HCT116 (cell line): ENCODE results near the gene HSPA12A. TPM values are rescaled to one million over a fixed set of nuclear protein-coding genes. Genes with fewer than 3 reads are reported as not detected.

Experiments
- ATAC-seq: fragments of 200-7000 bp; cut with Tn5 transposase; 2 replicates; pipeline ENCODE4 v1.9.1; 2020; ENCODE audit warnings: mild to moderate bottlenecking, moderate library complexity
- BruUV-seq: library from RNA; stranded (reverse); fragments of 400-500 nt; replicated peaks from 2 replicates; lab custom pipeline; 2021; lab: Mats Ljungman, UMichigan
- CTCF ChIA-PET: fragments of 300-600 bp; sonication (Branson Sonifier 250); formaldehyde crosslinking; loops from one replicate; lab custom pipeline; 2021; ENCODE audit warnings: antibody characterized with exemption; lab: Charles Lee
- POLR2A ChIA-PET: fragments of 300-600, 350-600 bp; sonication (Branson Sonifier 250); formaldehyde crosslinking; loops from one replicate; lab custom pipeline; 2021; ENCODE audit warnings: antibody characterized with exemption; lab: Charles Lee
- RAD21 ChIA-PET, 2 experiments: fragments of 300-600 bp; sonication (Branson Sonifier 250); formaldehyde crosslinking; loops; one replicate each; lab custom pipeline; 2023; ENCODE audit warnings: low total read pairs in 2 of 2; ENCODE audit not compliant: uncharacterized antibody in 2 of 2, unreplicated experiment in 2 of 2, low non-redundant PET in 1 of 2; lab: Charles Lee
- DNase-seq: peaks from one replicate; pipeline ENCODE4 v3.0.0-alpha.2; 2010; ENCODE audit warnings: low read depth, low spot score
- H2AFZ ChIP-seq: fragments of 200-600 bp; shearing (Covaris generic), sonication (generic); 2 replicates; pipeline ENCODE4 v1.6.1; 2017; ENCODE audit warnings: low read depth, mixed run types, mixed read lengths, antibody characterized with exemption, low read length; ENCODE audit not compliant: poor library complexity, severe bottlenecking
- H3K27ac ChIP-seq: 2 replicates; pipeline ENCODE4 v1.5.1; 2012; ENCODE audit warnings: low read depth, low read length
- H3K27me3 ChIP-seq: fragments of 200-600 bp; sonication (generic); 2 replicates; pipeline ENCODE4 v1.6.1; 2016; ENCODE audit warnings: mixed run types, low read length, mixed read lengths; ENCODE audit not compliant: insufficient read depth
- H3K36me3 ChIP-seq, 2 experiments: fragments of 200-500 bp in 1 of 2; fragments of 200-600 bp in 1 of 2; sonication (Bioruptor generic) in 1 of 2; sonication (generic) in 1 of 2; 2 replicates each; pipeline versions ENCODE4 v1.5.1 to v1.6.1; 2014 to 2016; ENCODE audit warnings: low read length in 2 of 2, inconsistent platforms in 1 of 2, mixed read lengths in 1 of 2, mixed run types in 1 of 2; ENCODE audit not compliant: insufficient read depth in 2 of 2, control insufficient read depth in 1 of 2
- H3K4me1 ChIP-seq, 2 experiments: fragments of 200-600 bp in 1 of 2; sonication (generic) in 1 of 2; 2 replicates each; pipeline versions ENCODE4 v1.5.1 to v1.6.1; 2012 to 2017; ENCODE audit warnings: low read length in 2 of 2, inconsistent platforms in 1 of 2, mild to moderate bottlenecking in 1 of 2, mixed read lengths in 1 of 2, mixed run types in 1 of 2, moderate library complexity in 1 of 2; ENCODE audit not compliant: insufficient read depth in 2 of 2, control insufficient read depth in 1 of 2
- H3K4me2 ChIP-seq: fragments of 200-600 bp; sonication (generic); 2 replicates; pipeline ENCODE4 v1.6.1; 2017; ENCODE audit warnings: mixed run types, low read length, mixed read lengths
- H3K4me3 ChIP-seq, 2 experiments: fragments of 200-600 bp in 1 of 2; sonication (generic) in 1 of 2; replicated peaks in 1 of 2; 2 replicates each; pipeline ENCODE4 v1.5.1; 2011 to 2016; ENCODE audit warnings: low read length in 2 of 2, control low read depth in 1 of 2, low read depth in 1 of 2, mild to moderate bottlenecking in 1 of 2, mixed read lengths in 1 of 2, mixed run types in 1 of 2
- H3K79me2 ChIP-seq: fragments of 200-600 bp; sonication (generic); 2 replicates; pipeline ENCODE4 v1.6.1; 2017; ENCODE audit warnings: mild to moderate bottlenecking, mixed run types, low read length, moderate library complexity, mixed read lengths; ENCODE audit not compliant: insufficient read depth
- H3K9ac ChIP-seq: fragments of 200-600 bp; sonication (generic); 2 replicates; pipeline ENCODE4 v1.6.1; 2016; ENCODE audit warnings: low read length, mixed read lengths
- H3K9me2 ChIP-seq: fragments of 200-600 bp; sonication (generic), shearing (Covaris generic); 2 replicates; pipeline ENCODE4 v1.6.1; 2017; ENCODE audit warnings: mixed run types, mild to moderate bottlenecking, moderate library complexity; ENCODE audit not compliant: insufficient read depth
- H3K9me3 ChIP-seq, 2 experiments: fragments of 200-500 bp in 1 of 2; fragments of 200-600 bp in 1 of 2; sonication (Bioruptor generic) in 1 of 2; sonication (generic) in 1 of 2; 2 replicates each; pipeline ENCODE4 v1.6.1; 2014 to 2017; ENCODE audit warnings: low read length in 2 of 2, mixed read lengths in 2 of 2, inconsistent platforms in 1 of 2, low read depth in 1 of 2, mild to moderate bottlenecking in 1 of 2, mixed run types in 1 of 2, moderate library complexity in 1 of 2; ENCODE audit not compliant: control insufficient read depth in 1 of 2, insufficient read depth in 1 of 2
- H4K20me1 ChIP-seq: fragments of 200-600 bp; sonication (generic), shearing (Covaris generic); 2 replicates; pipeline ENCODE4 v1.6.1; 2017; ENCODE audit warnings: mixed run types, mild to moderate bottlenecking, moderate library complexity; ENCODE audit not compliant: insufficient read depth
- CBX3 ChIP-seq: IDR thresholded peaks from 2 replicates; pipeline ENCODE4 v1.6.1; 2012; ENCODE audit warnings: low read depth
- CEBPB ChIP-seq: IDR thresholded peaks from 2 replicates; pipeline ENCODE4 v1.6.1; 2012; ENCODE audit warnings: low read depth
- EGR1 ChIP-seq: IDR thresholded peaks from 2 replicates; pipeline ENCODE4 v1.6.1; 2012; ENCODE audit warnings: low read depth
- EZH2 ChIP-seq: fragments of 200-600 bp; sonication (generic); IDR thresholded peaks from 2 replicates; pipeline ENCODE4 v1.6.1; 2017; ENCODE audit warnings: antibody characterized with exemption, mixed run types
- EZH2phosphoT487 ChIP-seq: fragments of 200-600 bp; IDR thresholded peaks from 2 replicates; pipeline ENCODE4 v1.6.1; 2018; ENCODE audit warnings: antibody characterized with exemption, borderline replicate concordance
- FOSL1 ChIP-seq: IDR thresholded peaks from 2 replicates; pipeline ENCODE4 v1.6.1; 2012; ENCODE audit warnings: low read depth
- POLR2AphosphoS5 ChIP-seq: IDR thresholded peaks from 2 replicates; pipeline ENCODE4 v1.6.1; 2011; ENCODE audit warnings: mild to moderate bottlenecking, low read depth, low read length, moderate library complexity
- SIN3A ChIP-seq: IDR thresholded peaks from 2 replicates; pipeline ENCODE4 v1.6.1; 2012; ENCODE audit warnings: low read depth
- SP1 ChIP-seq: IDR thresholded peaks from 2 replicates; pipeline ENCODE4 v1.6.1; 2012; ENCODE audit warnings: low read depth
- TCF7L2 ChIP-seq: IDR thresholded peaks from 2 replicates; pipeline ENCODE4 v1.7.0; 2011; ENCODE audit warnings: borderline replicate concordance, inconsistent platforms; ENCODE audit not compliant: insufficient read depth, insufficient read length; ENCODE audit errors: extremely low read depth
- ZNF274 ChIP-seq: fragments of 200-500 bp; sonication (Bioruptor generic); IDR thresholded peaks from 2 replicates; pipeline ENCODE4 v1.6.1; 2014; ENCODE audit warnings: mild to moderate bottlenecking, low read depth, low read length, inconsistent platforms
- intact Hi-C: fragments of 100-400 bp; cut with micrococcal nuclease; formaldehyde crosslinking; loops from 2 replicates; pipeline ENCODE4 v1.10.0; 2022
- total RNA-seq: library from RNA; stranded (reverse); gene quantifications from one replicate; pipeline ENCODE4 v1.2.1, GENCODE V29; 2021; ENCODE audit not compliant: unreplicated experiment

The HSPA12A gene
- total RNA-seq, 1 experiment from 2014 or later: 19.8 TPM

- H3K9ac ChIP-seq: no peak overlapping the region
- H3K4me2 ChIP-seq: no peak overlapping the region
- RAD21 ChIA-PET: interaction anchor here (0.9 to 1.0 kb wide), 2 partner anchors 13 to 84 kb away, joined by 3 read pairs; no protein-coding TSS in a partner anchor
- 0 out of 4 replicates have a peak, but pooled peaks cover 0 to 5% of the 10 kb centered on the region in 2 experiments for H3K4me1 ChIP-seq
- no peaks in the 10 kb centered on the region for H3K9me2 ChIP-seq
- H3K9me3 ChIP-seq: no peaks in the 10 kb centered on the region
- no peak overlapping the region for H2AFZ ChIP-seq
- TF ChIP-seq ZNF274 (no peak), EZH2phosphoT487 (no peak), POLR2AphosphoS5 (no peak), SP1 (no peak), TCF7L2 (no peak), FOSL1 (no peak), SIN3A (no peak), EGR1 (no peak), EZH2 (no peak), CEBPB (no peak), CBX3 (no peak)
- no peak overlapping the region for H3K27ac ChIP-seq
- ATAC-seq (no peak), DNase-seq (no peak)
- no peak overlapping the region for H3K4me3 ChIP-seq
- no peaks in the 10 kb centered on the region for H4K20me1 ChIP-seq
- H3K27me3 ChIP-seq: peaks cover 9% of the 10 kb centered on the region; the same call in 1 of the 2 replicates
- no peaks in the 10 kb centered on the region for H3K36me3 ChIP-seq
- no peaks in the 10 kb centered on the region for H3K79me2 ChIP-seq
- BruUV-seq: no TSS peak
- CTCF ChIA-PET: interaction anchor here (1.0 to 1.6 kb wide), 5 partner anchors 20 to 139 kb away, joined by 3 to 6 read pairs (median 4); partner anchors contain the start of gene HSPA12A
- POLR2A ChIA-PET: no interaction called here
- intact Hi-C loops: no loop called here
Observed at GRCh38 chr10:116766241-116766827, 24.0 kb upstream of the HSPA12A start.
